Kidney (tissue), 14 donors: ENCODE measurements around the gene ATP6V1G3. TPM values are rescaled to one million over a fixed set of nuclear protein-coding genes. Genes with fewer than 3 reads are reported as not detected.

Experiments used
- DNase-seq, 5 donors: peaks; one replicate each; pipeline ENCODE4 v3.0.0-alpha.2; 2013 to 2020
- FAIRE-seq: peaks from 2 replicates; lab custom pipeline; 2012; peaks lifted over from hg19 to GRCh38; lab: Jason Lieb, UNC
- H3K27ac ChIP-seq, 2 donors: one replicate each; pipeline ENCODE4 v1.7.0; 2013; ENCODE audit warnings: low read depth in 2 of 2, low read length in 2 of 2, inconsistent platforms in 1 of 2
- H3K27me3 ChIP-seq: one replicate; pipeline ENCODE4 v1.7.1; 2013; ENCODE audit warnings: low read length, inconsistent platforms; ENCODE audit not compliant: control insufficient read depth, insufficient read depth
- H3K36me3 ChIP-seq, 3 donors: one replicate each; pipeline versions ENCODE4 v1.7.0 to v1.7.1; 2013; ENCODE audit warnings: low read length in 3 of 3, control low read depth in 1 of 3, inconsistent platforms in 1 of 3; ENCODE audit not compliant: insufficient read depth in 3 of 3, control insufficient read depth in 2 of 3
- H3K4me1 ChIP-seq, 3 donors: one replicate each; pipeline versions ENCODE4 v1.7.0 to v1.7.1; 2013; ENCODE audit warnings: low read length in 3 of 3, inconsistent platforms in 1 of 3, low read depth in 1 of 3; ENCODE audit not compliant: control insufficient read depth in 2 of 3, insufficient read depth in 2 of 3
- H3K4me3 ChIP-seq, 3 donors: one replicate each; pipeline versions ENCODE4 v1.7.0 to v1.8.1; 2013; ENCODE audit warnings: low read length in 3 of 3, control low read depth in 1 of 3, inconsistent platforms in 1 of 3
- H3K9ac ChIP-seq, 3 donors: one replicate each; pipeline versions ENCODE4 v1.7.0 to v1.7.1; 2013; ENCODE audit warnings: low read length in 3 of 3, control low read depth in 1 of 3, inconsistent platforms in 1 of 3
- H3K9me3 ChIP-seq, 3 donors: one replicate each; pipeline versions ENCODE4 v1.7.0 to v1.7.1; 2013; ENCODE audit warnings: low read length in 3 of 3, control low read depth in 1 of 3, inconsistent platforms in 1 of 3; ENCODE audit not compliant: control insufficient read depth in 2 of 3, insufficient read depth in 1 of 3
- intact Hi-C: fragments of 100-400 bp; cut with DNase I; formaldehyde crosslinking; loops from one replicate; pipeline ENCODE4 v1.11.1; 2022
- polyA plus RNA-seq: library from polyadenylated mRNA; stranded (reverse); fragments of 350-450 nt; fragmentation: Illumina TruSeq; extraction: RNeasy Lipid Tissue Mini Kit (QIAGEN cat#74804); gene quantifications from one replicate; pipeline ENCODE4 v1.2.3, GENCODE V29; 2014; ENCODE audit warnings: low read depth, low replicate concordance; ENCODE audit not compliant: insufficient read depth
- total RNA-seq: library from RNA; stranded (reverse); fragmentation: NEBNext Ultra II Directional; extraction: Animal tissue kit (Norgen Biotek cat#: 25700); gene quantifications from one replicate; pipeline ENCODE4 v1.2.1, GENCODE V29; 2021
- TF ChIP-seq, protein P1 (sequence below): IDR thresholded peaks from 3 replicates; pipeline ENCODE4 v1.5.1; 2012; ENCODE audit warnings: mild to moderate bottlenecking, moderate library complexity, borderline replicate concordance; ENCODE audit not compliant: insufficient read depth; ENCODE audit errors: extremely low read depth
- donor health status: control.
- donor health status: control.
- donor health status: control.
- donor health status: control.
- donor health status: control.
- donor health status: DM: yes; HTN: yes; CAD: no.
- donor health status: Normal renal cell carcinoma (clear cell type).

ATP6V1G3 gene
- total and polyA plus RNA-seq, 2 donors from 2014 or later, result 1.9 to 102 TPM

GRCh38 chr1:198577444-198577843, 37.0 kb upstream of the ATP6V1G3 start:
- Histone ChIP-seq H3K27ac (no peak overlapping the region), H3K27me3 (no peaks in the 10 kb centered on the region), H3K36me3 (no peaks in the 10 kb centered on the region), H3K4me3 (no peak overlapping the region), H3K9ac (no peak overlapping the region), H3K4me1 (no peaks in the 10 kb centered on the region), H3K9me3 (no peaks in the 10 kb centered on the region)
- TF ChIP-seq, protein P1, sequence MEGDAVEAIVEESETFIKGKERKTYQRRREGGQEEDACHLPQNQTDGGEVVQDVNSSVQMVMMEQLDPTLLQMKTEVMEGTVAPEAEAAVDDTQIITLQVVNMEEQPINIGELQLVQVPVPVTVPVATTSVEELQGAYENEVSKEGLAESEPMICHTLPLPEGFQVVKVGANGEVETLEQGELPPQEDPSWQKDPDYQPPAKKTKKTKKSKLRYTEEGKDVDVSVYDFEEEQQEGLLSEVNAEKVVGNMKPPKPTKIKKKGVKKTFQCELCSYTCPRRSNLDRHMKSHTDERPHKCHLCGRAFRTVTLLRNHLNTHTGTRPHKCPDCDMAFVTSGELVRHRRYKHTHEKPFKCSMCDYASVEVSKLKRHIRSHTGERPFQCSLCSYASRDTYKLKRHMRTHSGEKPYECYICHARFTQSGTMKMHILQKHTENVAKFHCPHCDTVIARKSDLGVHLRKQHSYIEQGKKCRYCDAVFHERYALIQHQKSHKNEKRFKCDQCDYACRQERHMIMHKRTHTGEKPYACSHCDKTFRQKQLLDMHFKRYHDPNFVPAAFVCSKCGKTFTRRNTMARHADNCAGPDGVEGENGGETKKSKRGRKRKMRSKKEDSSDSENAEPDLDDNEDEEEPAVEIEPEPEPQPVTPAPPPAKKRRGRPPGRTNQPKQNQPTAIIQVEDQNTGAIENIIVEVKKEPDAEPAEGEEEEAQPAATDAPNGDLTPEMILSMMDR, result no peak
- FAIRE-seq, result no peak
- no peak for DNase-seq
- intact Hi-C loops, result no loop called here

- TF ChIP-seq, protein P1, result no peak
- Histone ChIP-seq H3K9me3 (no peaks in the 10 kb centered on the region), H3K9ac (no peak overlapping the region), H3K4me1 (no peaks in the 10 kb centered on the region), H3K4me3 (no peak overlapping the region), H3K27ac (no peak overlapping the region), H3K36me3 (no peaks in the 10 kb centered on the region), H3K27me3 (no peaks in the 10 kb centered on the region)
- no peak for FAIRE-seq
- DNase-seq, result no peak
- intact Hi-C loops, result no loop called here
Measured at GRCh38 chr1:198575798-198576641, 35.5 kb upstream of the ATP6V1G3 start.

DNA sequence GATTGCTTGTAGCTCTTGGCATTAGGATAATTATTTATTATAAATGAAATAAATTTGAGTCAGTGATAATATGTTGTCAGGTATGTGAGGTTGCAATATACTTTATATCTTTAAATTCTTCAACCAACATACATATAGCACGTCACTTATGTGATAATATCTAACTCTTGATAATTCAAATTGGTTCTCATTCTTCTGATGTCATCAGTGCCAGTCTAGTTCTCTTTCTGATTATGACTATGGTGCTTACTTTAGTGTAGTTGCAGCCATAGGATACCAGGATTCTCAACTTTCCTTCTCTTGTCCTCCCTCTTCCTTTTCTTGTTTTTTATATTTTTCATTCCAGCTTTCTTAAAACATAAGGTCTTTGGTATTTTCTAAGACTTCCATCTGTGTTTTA, 34.8 kb upstream of the ATP6V1G3 start:
- H3K4me3 ChIP-seq, result no peak overlapping the region
- no peak overlapping the region for H3K9ac ChIP-seq
- intact Hi-C loops, result no loop called here
- no peak overlapping the region for H3K27ac ChIP-seq
- H3K36me3 ChIP-seq, result no peaks in the 10 kb centered on the region
- H3K9me3 ChIP-seq, result no peaks in the 10 kb centered on the region
- H3K27me3 ChIP-seq, result no peaks in the 10 kb centered on the region
- TF ChIP-seq, protein P1, result no peak
- FAIRE-seq (no peak), DNase-seq (no peak)
- no peaks in the 10 kb centered on the region for H3K4me1 ChIP-seq

- TF ChIP-seq, protein P1, result no peak
- H3K4me3 ChIP-seq, result no peak overlapping the region
- no peaks in the 10 kb centered on the region for H3K36me3 ChIP-seq
- no peak overlapping the region for H3K27ac ChIP-seq
- no peak for DNase-seq
- no peaks in the 10 kb centered on the region for H3K27me3 ChIP-seq
- no peak for FAIRE-seq
- H3K4me1 ChIP-seq, result no peaks in the 10 kb centered on the region
- H3K9ac ChIP-seq, result no peak overlapping the region
- intact Hi-C loops, result no loop called here
- H3K9me3 ChIP-seq, result no peaks in the 10 kb centered on the region
Measured at GRCh38 chr1:198574325-198574724, 33.8 kb upstream of the ATP6V1G3 start.
